WTC11 (cell line): ENCODE measurements around the gene ZC3H13.

ENCODE experiments used
- ATF6 ChIP-seq: sonication (generic); formaldehyde crosslinking; IDR thresholded peaks from 2 replicates; pipeline ENCODE4 v1.8.1; 2023; ENCODE audit warnings: mild to moderate bottlenecking, missing genetic modification reagents
- CBFB ChIP-seq: sonication (generic); formaldehyde crosslinking; IDR thresholded peaks from 2 replicates; pipeline ENCODE4 v1.8.1; 2022; ENCODE audit warnings: mild to moderate bottlenecking, low read depth, missing genetic modification reagents
- CREB1 ChIP-seq: sonication (generic); formaldehyde crosslinking; IDR thresholded peaks from 2 replicates; pipeline ENCODE4 v1.8.0; 2023; ENCODE audit warnings: mild to moderate bottlenecking, missing genetic modification reagents
- CTCF ChIP-seq: fragments of 200-600 bp; IDR thresholded peaks from 2 replicates; pipeline ENCODE4 v1.8.0; 2022; ENCODE audit warnings: antibody characterized with exemption
- HMGA2 ChIP-seq: fragments of 250-450 bp; sonication (Bioruptor Pico); IDR thresholded peaks from 2 replicates; pipeline ENCODE4 v1.4.0; 2021; ENCODE audit warnings: mild to moderate bottlenecking, moderate library complexity
- HMGXB4 ChIP-seq: sonication (generic); formaldehyde crosslinking; IDR thresholded peaks from 2 replicates; pipeline ENCODE4 v1.8.1; 2023; ENCODE audit warnings: mild to moderate bottlenecking, moderate library complexity, missing genetic modification reagents
- NFE2L1 ChIP-seq: sonication (generic); formaldehyde crosslinking; IDR thresholded peaks from 2 replicates; pipeline ENCODE4 v1.8.1; 2023; ENCODE audit warnings: missing genetic modification reagents
- NR2C2 ChIP-seq: sonication (generic); formaldehyde crosslinking; IDR thresholded peaks from 2 replicates; pipeline ENCODE4 v1.8.0; 2022; ENCODE audit warnings: mild to moderate bottlenecking, missing genetic modification reagents
- TP53 ChIP-seq: sonication (generic); formaldehyde crosslinking; IDR thresholded peaks from 2 replicates; pipeline ENCODE4 v1.8.1; 2023; ENCODE audit warnings: mild to moderate bottlenecking, missing genetic modification reagents
- ZBTB21 ChIP-seq: sonication (generic); formaldehyde crosslinking; IDR thresholded peaks from 2 replicates; pipeline ENCODE4 v1.8.1; 2023; ENCODE audit warnings: mild to moderate bottlenecking, missing genetic modification reagents, borderline replicate concordance
- ZBTB43 ChIP-seq: sonication (generic); formaldehyde crosslinking; IDR thresholded peaks from 2 replicates; pipeline ENCODE4 v1.8.1; 2023; ENCODE audit warnings: mild to moderate bottlenecking, missing genetic modification reagents
- ZNF423 ChIP-seq: fragments of 250-450 bp; sonication (Bioruptor Pico); IDR thresholded peaks from 2 replicates; pipeline ENCODE4 v2.1.2; 2022; ENCODE audit warnings: mild to moderate bottlenecking, moderate library complexity
- ZNF512 ChIP-seq: sonication (generic); formaldehyde crosslinking; IDR thresholded peaks from 2 replicates; pipeline ENCODE4 v1.8.1; 2022; ENCODE audit warnings: missing genetic modification reagents, borderline replicate concordance

- no peak for TF ChIP-seq CTCF
- TF ChIP-seq NR2C2 (CRISPR knock-in tag), result no peak
- TF ChIP-seq ZNF423 (CRISPR knock-in tag), result no peak
- no peak for TF ChIP-seq HMGA2 (CRISPR knock-in tag)
- no peak for TF ChIP-seq CREB1
- TF ChIP-seq NFE2L1 (CRISPR knock-in tag), result no peak
- TF ChIP-seq CBFB (CRISPR knock-in tag), result no peak
- no peak for TF ChIP-seq TP53 (CRISPR knock-in tag)
- TF ChIP-seq ATF6 (CRISPR knock-in tag), result no peak
- no peak for TF ChIP-seq HMGXB4 (CRISPR knock-in tag)
- no peak for TF ChIP-seq ZBTB21 (CRISPR knock-in tag)
- TF ChIP-seq ZNF512 (CRISPR knock-in tag), result no peak
- no peak for TF ChIP-seq ZBTB43 (CRISPR knock-in tag)
Observed at GRCh38 chr13:46086421-46086922, 33.9 kb upstream of the ZC3H13 start.
